Ascending aorta (tissue), 2 donors: ENCODE results near the gene FBXW12. TPM values are rescaled to one million over a fixed set of nuclear protein-coding genes. Genes with fewer than 3 reads are reported as not detected.

Experiments
- DNase-seq, 2 donors: peaks; one replicate each; pipeline ENCODE4 v3.0.0-alpha.2; 2019; ENCODE audit warnings: low spot score in 2 of 2
- H3K27ac ChIP-seq, 2 donors: fragments of 200-600 bp; sonication (generic); one replicate each; pipeline ENCODE4 v1.5.1; 2016 to 2017; ENCODE audit warnings: mild to moderate bottlenecking in 1 of 2
- H3K27me3 ChIP-seq: fragments of 200-600 bp; sonication (generic); one replicate; pipeline ENCODE4 v1.5.1; 2017
- H3K36me3 ChIP-seq, 2 donors: fragments of 200-600 bp; sonication (generic); one replicate each; pipeline ENCODE4 v1.5.1; 2016
- H3K4me1 ChIP-seq, 2 donors: fragments of 200-600 bp; sonication (generic); one replicate each; pipeline ENCODE4 v1.5.1; 2016 to 2017; ENCODE audit warnings: mild to moderate bottlenecking in 1 of 2
- H3K4me3 ChIP-seq, 2 donors: fragments of 200-600 bp; sonication (generic); one replicate each; pipeline ENCODE4 v1.5.1; 2016 to 2017; ENCODE audit warnings: mild to moderate bottlenecking in 1 of 2
- H3K9me3 ChIP-seq, 2 donors: fragments of 200-600 bp; sonication (generic); one replicate each; pipeline ENCODE4 v1.5.1; 2016
- CTCF ChIP-seq, 3 experiments: fragments of 200-600 bp in 2 of 3; fragments of 450-650 bp in 1 of 3; sonication (generic) in 2 of 3; IDR thresholded peaks; one replicate each; pipeline ENCODE4 v1.5.1; 2016 to 2019; ENCODE audit warnings: antibody characterized with exemption in 3 of 3, mild to moderate bottlenecking in 1 of 3, moderate library complexity in 1 of 3
- intact Hi-C: fragments of 100-400 bp; cut with DNase I; formaldehyde crosslinking; loops from one replicate; pipeline ENCODE4 v1.15.1; 2023
- total RNA-seq: library from RNA; depleted of rRNA; stranded (reverse); fragments of >200 nt; gene quantifications from one replicate; pipeline ENCODE4 v1.1.0, GENCODE V29; 2016

The FBXW12 gene
- total RNA-seq, 1 donor from 2014 or later, result not detected

GRCh38 chr3:48388966-48389365, 16.9 kb downstream of the FBXW12 start:
- no peak overlapping the region for H3K4me3 ChIP-seq
- TF ChIP-seq CTCF (IDR thresholded peaks at IDR 0.05), result no peak
- peaks cover 0 to 8% of the 10 kb centered on the region in 2 donors for H3K9me3 ChIP-seq
- H3K27ac ChIP-seq, result no peak overlapping the region
- no peaks in the 10 kb centered on the region for H3K36me3 ChIP-seq
- no peaks in the 10 kb centered on the region for H3K27me3 ChIP-seq
- no peak for DNase-seq
- intact Hi-C loops, result no loop called here
- H3K4me1 ChIP-seq, result no peaks in the 10 kb centered on the region

GRCh38 chr3:48394391-48394790, 22.4 kb downstream of the FBXW12 start:
- no peaks in the 10 kb centered on the region for H3K36me3 ChIP-seq
- H3K27me3 ChIP-seq, result no peaks in the 10 kb centered on the region
- H3K4me1 ChIP-seq, result no peaks in the 10 kb centered on the region
- no peaks in the 10 kb centered on the region for H3K9me3 ChIP-seq
- TF ChIP-seq CTCF (IDR thresholded peaks at IDR 0.05), result no peak
- no peak overlapping the region for H3K4me3 ChIP-seq
- DNase-seq, result no peak
- no peak overlapping the region for H3K27ac ChIP-seq
- intact Hi-C loops, result no loop called here

- no peak overlapping the region for H3K27ac ChIP-seq
- H3K36me3 ChIP-seq, result no peaks in the 10 kb centered on the region
- no peak overlapping the region for H3K4me3 ChIP-seq
- H3K9me3 ChIP-seq, result no peaks in the 10 kb centered on the region
- H3K4me1 ChIP-seq, result no peaks in the 10 kb centered on the region
- DNase-seq, result no peak
- H3K27me3 ChIP-seq, result no peaks in the 10 kb centered on the region
- TF ChIP-seq CTCF (IDR thresholded peaks at IDR 0.05), result no peak
- intact Hi-C loops, result no loop called here
Observed at GRCh38 chr3:48395714-48396113, 23.7 kb downstream of the FBXW12 start.

GRCh38 chr3:48397767-48398681, 26.0 kb downstream of the FBXW12 start:
- no peak for TF ChIP-seq CTCF (IDR thresholded peaks at IDR 0.05)
- Histone ChIP-seq H3K9me3 (no peaks in the 10 kb centered on the region), H3K27ac (no peak overlapping the region), H3K27me3 (no peaks in the 10 kb centered on the region), H3K4me3 (no peak overlapping the region), H3K4me1 (peaks cover 14 to 15% of the 10 kb centered on the region in 2 donors), H3K36me3 (peaks cover 0 to 2% of the 10 kb centered on the region in 2 donors)
- intact Hi-C loops, result no loop called here
- no peak for DNase-seq

GRCh38 chr3:48398701-48399386, 26.8 kb downstream of the FBXW12 start:
- no peak for DNase-seq
- intact Hi-C loops, result loop anchor here (1.0 kb wide), 1 partner anchor 125 kb away; no protein-coding TSS in a partner anchor
- peaks cover 17 to 19% of the 10 kb centered on the region in 2 donors for H3K4me1 ChIP-seq
- peaks cover 0 to 10% of the 10 kb centered on the region in 2 donors for H3K36me3 ChIP-seq
- H3K4me3 ChIP-seq, result no peak overlapping the region
- H3K27me3 ChIP-seq, result no peaks in the 10 kb centered on the region
- TF ChIP-seq CTCF (IDR thresholded peaks at IDR 0.05), result no peak
- no peak overlapping the region for H3K27ac ChIP-seq
- no peaks in the 10 kb centered on the region for H3K9me3 ChIP-seq
